PC-3 (cell line): ENCODE measurements around the gene TEPSIN.

ENCODE experiments used
- EZH2 ChIP-seq: fragments of 300-600 bp; sonication (generic); IDR thresholded peaks from one replicate; pipeline ENCODE4 v1.6.1; 2017; ENCODE audit warnings: antibody characterized with exemption, mild to moderate bottlenecking, low read length; ENCODE audit not compliant: unreplicated experiment
- EZH2phosphoT487 ChIP-seq: fragments of 300-600 bp; sonication (generic); IDR thresholded peaks from 2 replicates; pipeline ENCODE4 v1.6.1; 2018; ENCODE audit warnings: mild to moderate bottlenecking, antibody characterized with exemption, low read length, borderline replicate concordance
- TF ChIP-seq, protein P1 (sequence below): fragments of 300-600 bp; sonication (generic); conservative IDR thresholded peaks from 2 replicates; pipeline ENCODE4 v1.5.1; 2017; ENCODE audit warnings: antibody characterized with exemption, low read depth, mild to moderate bottlenecking, low read length

DNA sequence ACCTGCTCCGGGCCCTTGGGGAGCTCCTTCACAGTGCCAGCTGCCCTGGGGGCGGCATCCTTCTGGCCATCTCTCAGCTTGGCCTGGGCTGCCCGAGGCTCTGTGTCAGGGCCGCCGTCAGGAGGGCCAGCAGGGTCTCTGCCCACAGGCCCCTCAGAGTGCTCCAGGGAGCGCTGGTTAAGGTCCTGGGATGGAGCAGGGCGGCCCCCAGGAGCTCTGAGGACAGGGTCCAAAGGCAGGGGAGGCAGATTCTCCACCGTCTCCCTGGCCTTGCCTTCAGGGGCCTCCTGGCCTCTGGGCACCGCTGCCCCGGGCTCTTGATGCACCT is 7.5 kb upstream of the TEPSIN start:
- TF ChIP-seq, protein P1, sequence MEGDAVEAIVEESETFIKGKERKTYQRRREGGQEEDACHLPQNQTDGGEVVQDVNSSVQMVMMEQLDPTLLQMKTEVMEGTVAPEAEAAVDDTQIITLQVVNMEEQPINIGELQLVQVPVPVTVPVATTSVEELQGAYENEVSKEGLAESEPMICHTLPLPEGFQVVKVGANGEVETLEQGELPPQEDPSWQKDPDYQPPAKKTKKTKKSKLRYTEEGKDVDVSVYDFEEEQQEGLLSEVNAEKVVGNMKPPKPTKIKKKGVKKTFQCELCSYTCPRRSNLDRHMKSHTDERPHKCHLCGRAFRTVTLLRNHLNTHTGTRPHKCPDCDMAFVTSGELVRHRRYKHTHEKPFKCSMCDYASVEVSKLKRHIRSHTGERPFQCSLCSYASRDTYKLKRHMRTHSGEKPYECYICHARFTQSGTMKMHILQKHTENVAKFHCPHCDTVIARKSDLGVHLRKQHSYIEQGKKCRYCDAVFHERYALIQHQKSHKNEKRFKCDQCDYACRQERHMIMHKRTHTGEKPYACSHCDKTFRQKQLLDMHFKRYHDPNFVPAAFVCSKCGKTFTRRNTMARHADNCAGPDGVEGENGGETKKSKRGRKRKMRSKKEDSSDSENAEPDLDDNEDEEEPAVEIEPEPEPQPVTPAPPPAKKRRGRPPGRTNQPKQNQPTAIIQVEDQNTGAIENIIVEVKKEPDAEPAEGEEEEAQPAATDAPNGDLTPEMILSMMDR = no peak
- TF ChIP-seq EZH2phosphoT487 (no peak), EZH2 (no peak)
